HCT116 (cell line): Measurements from ENCODE around the gene VAMP2. TPM values are rescaled to one million over a fixed set of nuclear protein-coding genes. Genes with fewer than 3 reads are reported as not detected.

Experiments
- ATAC-seq: fragments of 200-7000 bp; cut with Tn5 transposase; 2 replicates; pipeline ENCODE4 v1.9.1; 2020; ENCODE audit warnings: mild to moderate bottlenecking, moderate library complexity
- BruUV-seq: library from RNA; stranded (reverse); fragments of 400-500 nt; replicated peaks from 2 replicates; lab custom pipeline; 2021; lab: Mats Ljungman, UMichigan
- CTCF ChIA-PET: fragments of 300-600 bp; sonication (Branson Sonifier 250); formaldehyde crosslinking; loops from one replicate; lab custom pipeline; 2021; ENCODE audit warnings: antibody characterized with exemption; lab: Charles Lee
- POLR2A ChIA-PET: fragments of 300-600, 350-600 bp; sonication (Branson Sonifier 250); formaldehyde crosslinking; loops from one replicate; lab custom pipeline; 2021; ENCODE audit warnings: antibody characterized with exemption; lab: Charles Lee
- RAD21 ChIA-PET, 2 experiments: fragments of 300-600 bp; sonication (Branson Sonifier 250); formaldehyde crosslinking; loops; one replicate each; lab custom pipeline; 2023; ENCODE audit warnings: low total read pairs in 2 of 2; ENCODE audit not compliant: uncharacterized antibody in 2 of 2, unreplicated experiment in 2 of 2, low non-redundant PET in 1 of 2; lab: Charles Lee
- DNase-seq: peaks from one replicate; pipeline ENCODE4 v3.0.0-alpha.2; 2010; ENCODE audit warnings: low read depth, low spot score
- H2AFZ ChIP-seq: fragments of 200-600 bp; shearing (Covaris generic), sonication (generic); 2 replicates; pipeline ENCODE4 v1.6.1; 2017; ENCODE audit warnings: low read depth, mixed run types, mixed read lengths, antibody characterized with exemption, low read length; ENCODE audit not compliant: poor library complexity, severe bottlenecking
- H3K27ac ChIP-seq: 2 replicates; pipeline ENCODE4 v1.5.1; 2012; ENCODE audit warnings: low read depth, low read length
- H3K27me3 ChIP-seq: fragments of 200-600 bp; sonication (generic); 2 replicates; pipeline ENCODE4 v1.6.1; 2016; ENCODE audit warnings: mixed run types, low read length, mixed read lengths; ENCODE audit not compliant: insufficient read depth
- H3K36me3 ChIP-seq, 2 experiments: fragments of 200-500 bp in 1 of 2; fragments of 200-600 bp in 1 of 2; sonication (Bioruptor generic) in 1 of 2; sonication (generic) in 1 of 2; 2 replicates each; pipeline versions ENCODE4 v1.5.1 to v1.6.1; 2014 to 2016; ENCODE audit warnings: low read length in 2 of 2, inconsistent platforms in 1 of 2, mixed read lengths in 1 of 2, mixed run types in 1 of 2; ENCODE audit not compliant: insufficient read depth in 2 of 2, control insufficient read depth in 1 of 2
- H3K4me1 ChIP-seq, 2 experiments: fragments of 200-600 bp in 1 of 2; sonication (generic) in 1 of 2; 2 replicates each; pipeline versions ENCODE4 v1.5.1 to v1.6.1; 2012 to 2017; ENCODE audit warnings: low read length in 2 of 2, inconsistent platforms in 1 of 2, mild to moderate bottlenecking in 1 of 2, mixed read lengths in 1 of 2, mixed run types in 1 of 2, moderate library complexity in 1 of 2; ENCODE audit not compliant: insufficient read depth in 2 of 2, control insufficient read depth in 1 of 2
- H3K4me2 ChIP-seq: fragments of 200-600 bp; sonication (generic); 2 replicates; pipeline ENCODE4 v1.6.1; 2017; ENCODE audit warnings: mixed run types, low read length, mixed read lengths
- H3K4me3 ChIP-seq, 2 experiments: fragments of 200-600 bp in 1 of 2; sonication (generic) in 1 of 2; replicated peaks in 1 of 2; 2 replicates each; pipeline ENCODE4 v1.5.1; 2011 to 2016; ENCODE audit warnings: low read length in 2 of 2, control low read depth in 1 of 2, low read depth in 1 of 2, mild to moderate bottlenecking in 1 of 2, mixed read lengths in 1 of 2, mixed run types in 1 of 2
- H3K79me2 ChIP-seq: fragments of 200-600 bp; sonication (generic); 2 replicates; pipeline ENCODE4 v1.6.1; 2017; ENCODE audit warnings: mild to moderate bottlenecking, mixed run types, low read length, moderate library complexity, mixed read lengths; ENCODE audit not compliant: insufficient read depth
- H3K9ac ChIP-seq: fragments of 200-600 bp; sonication (generic); 2 replicates; pipeline ENCODE4 v1.6.1; 2016; ENCODE audit warnings: low read length, mixed read lengths
- H3K9me2 ChIP-seq: fragments of 200-600 bp; sonication (generic), shearing (Covaris generic); 2 replicates; pipeline ENCODE4 v1.6.1; 2017; ENCODE audit warnings: mixed run types, mild to moderate bottlenecking, moderate library complexity; ENCODE audit not compliant: insufficient read depth
- H3K9me3 ChIP-seq, 2 experiments: fragments of 200-500 bp in 1 of 2; fragments of 200-600 bp in 1 of 2; sonication (Bioruptor generic) in 1 of 2; sonication (generic) in 1 of 2; 2 replicates each; pipeline ENCODE4 v1.6.1; 2014 to 2017; ENCODE audit warnings: low read length in 2 of 2, mixed read lengths in 2 of 2, inconsistent platforms in 1 of 2, low read depth in 1 of 2, mild to moderate bottlenecking in 1 of 2, mixed run types in 1 of 2, moderate library complexity in 1 of 2; ENCODE audit not compliant: control insufficient read depth in 1 of 2, insufficient read depth in 1 of 2
- H4K20me1 ChIP-seq: fragments of 200-600 bp; sonication (generic), shearing (Covaris generic); 2 replicates; pipeline ENCODE4 v1.6.1; 2017; ENCODE audit warnings: mixed run types, mild to moderate bottlenecking, moderate library complexity; ENCODE audit not compliant: insufficient read depth
- FOSL1 ChIP-seq: IDR thresholded peaks from 2 replicates; pipeline ENCODE4 v1.6.1; 2012; ENCODE audit warnings: low read depth
- RAD21 ChIP-seq: IDR thresholded peaks from 2 replicates; pipeline ENCODE4 v1.6.1; 2012; ENCODE audit warnings: low read depth, mild to moderate bottlenecking
- SIN3A ChIP-seq: IDR thresholded peaks from 2 replicates; pipeline ENCODE4 v1.6.1; 2012; ENCODE audit warnings: low read depth
- SP1 ChIP-seq: IDR thresholded peaks from 2 replicates; pipeline ENCODE4 v1.6.1; 2012; ENCODE audit warnings: low read depth
- TCF7L2 ChIP-seq: IDR thresholded peaks from 2 replicates; pipeline ENCODE4 v1.7.0; 2011; ENCODE audit warnings: borderline replicate concordance, inconsistent platforms; ENCODE audit not compliant: insufficient read depth, insufficient read length; ENCODE audit errors: extremely low read depth
- ZFX ChIP-seq: fragments of 450-650 bp; IDR thresholded peaks from 2 replicates; pipeline ENCODE4 v1.6.1; 2017
- intact Hi-C: fragments of 100-400 bp; cut with micrococcal nuclease; formaldehyde crosslinking; loops from 2 replicates; pipeline ENCODE4 v1.10.0; 2022
- total RNA-seq: library from RNA; stranded (reverse); gene quantifications from one replicate; pipeline ENCODE4 v1.2.1, GENCODE V29; 2021; ENCODE audit not compliant: unreplicated experiment
- TF ChIP-seq, protein P1 (sequence below), 3 experiments: fragments of 200-600 bp in 1 of 3; sonication (generic) in 1 of 3; IDR thresholded peaks in 2 of 3; conservative IDR thresholded peaks in 1 of 3; 2 replicates each; pipeline ENCODE4 v1.5.1; 2012 to 2017; ENCODE audit warnings: low read depth in 2 of 3, low read length in 2 of 3, antibody characterized with exemption in 1 of 3, borderline replicate concordance in 1 of 3, control low read depth in 1 of 3, mild to moderate bottlenecking in 1 of 3, mixed read lengths in 1 of 3, mixed run types in 1 of 3, moderate library complexity in 1 of 3; ENCODE audit not compliant: insufficient read depth in 1 of 3
- TF ChIP-seq, protein P2 (sequence below): IDR thresholded peaks from 2 replicates; pipeline ENCODE4 v1.6.1; 2012

Gene VAMP2
- total RNA-seq, 1 experiment from 2014 or later: 35.9 TPM

DNA sequence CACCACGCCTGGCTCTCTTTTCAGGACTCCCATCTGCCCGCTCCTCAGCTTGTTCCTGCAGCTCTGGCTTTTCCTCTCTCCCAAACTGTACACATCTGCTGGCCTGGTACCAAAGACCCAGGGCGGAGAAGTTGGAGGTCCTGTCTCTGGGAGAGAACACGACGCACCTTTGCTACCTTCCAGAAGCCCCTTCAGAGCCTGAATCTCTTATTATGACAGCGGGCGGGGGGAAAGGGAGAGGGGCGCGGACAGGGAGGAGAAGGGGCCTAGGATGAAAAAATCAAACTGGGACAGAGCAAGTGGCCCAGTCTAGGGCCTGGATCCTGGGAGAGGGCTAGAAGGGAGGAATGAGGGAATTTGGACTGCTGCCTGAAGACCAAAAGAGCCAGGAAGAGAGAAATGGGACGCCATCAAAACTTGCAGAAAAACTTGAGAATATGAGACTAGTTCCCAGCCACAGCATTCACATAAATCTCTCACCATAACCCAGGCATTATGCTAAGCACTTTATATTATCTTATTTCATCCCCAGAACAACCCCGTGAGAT, 8.1 kb downstream of the VAMP2 start:
- H3K4me2 ChIP-seq: peak overlapping the region; percentile 100
- peak overlapping the region; percentile 77 for H3K27ac ChIP-seq
- RAD21 ChIA-PET: no interaction called here
- POLR2A ChIA-PET: interaction anchor here (1.0 to 9.4 kb wide), 6 partner anchors 15 to 56 kb away, joined by 3 to 95 read pairs (median 4); partner anchors contain the start of genes ALOXE3 and AURKB
- H3K79me2 ChIP-seq: peaks cover 62% of the 10 kb centered on the region
- H3K9ac ChIP-seq: peak overlapping the region; percentile 99
- H3K27me3 ChIP-seq: no peaks in the 10 kb centered on the region
- no TSS peak for BruUV-seq
- no peak for TF ChIP-seq FOSL1
- TF ChIP-seq ZFX: no peak
- no peak for TF ChIP-seq TCF7L2
- TF ChIP-seq SIN3A: no peak
- TF ChIP-seq, protein P1, sequence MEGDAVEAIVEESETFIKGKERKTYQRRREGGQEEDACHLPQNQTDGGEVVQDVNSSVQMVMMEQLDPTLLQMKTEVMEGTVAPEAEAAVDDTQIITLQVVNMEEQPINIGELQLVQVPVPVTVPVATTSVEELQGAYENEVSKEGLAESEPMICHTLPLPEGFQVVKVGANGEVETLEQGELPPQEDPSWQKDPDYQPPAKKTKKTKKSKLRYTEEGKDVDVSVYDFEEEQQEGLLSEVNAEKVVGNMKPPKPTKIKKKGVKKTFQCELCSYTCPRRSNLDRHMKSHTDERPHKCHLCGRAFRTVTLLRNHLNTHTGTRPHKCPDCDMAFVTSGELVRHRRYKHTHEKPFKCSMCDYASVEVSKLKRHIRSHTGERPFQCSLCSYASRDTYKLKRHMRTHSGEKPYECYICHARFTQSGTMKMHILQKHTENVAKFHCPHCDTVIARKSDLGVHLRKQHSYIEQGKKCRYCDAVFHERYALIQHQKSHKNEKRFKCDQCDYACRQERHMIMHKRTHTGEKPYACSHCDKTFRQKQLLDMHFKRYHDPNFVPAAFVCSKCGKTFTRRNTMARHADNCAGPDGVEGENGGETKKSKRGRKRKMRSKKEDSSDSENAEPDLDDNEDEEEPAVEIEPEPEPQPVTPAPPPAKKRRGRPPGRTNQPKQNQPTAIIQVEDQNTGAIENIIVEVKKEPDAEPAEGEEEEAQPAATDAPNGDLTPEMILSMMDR (IDR thresholded peaks at IDR 0.05 in 2 of 3, conservative IDR thresholded peaks at IDR 0.05 in 1 of 3; ENCODE audit: borderline replicate concordance in 1 of 3, insufficient read depth in 1 of 3, low read depth in 2 of 3, low read length in 2 of 3): no peak
- no peak for TF ChIP-seq RAD21
- no peak for TF ChIP-seq SP1
- TF ChIP-seq, protein P2, sequence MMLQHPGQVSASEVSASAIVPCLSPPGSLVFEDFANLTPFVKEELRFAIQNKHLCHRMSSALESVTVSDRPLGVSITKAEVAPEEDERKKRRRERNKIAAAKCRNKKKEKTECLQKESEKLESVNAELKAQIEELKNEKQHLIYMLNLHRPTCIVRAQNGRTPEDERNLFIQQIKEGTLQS: no peak
- TF ChIP-seq, all 23 proteins: peak for 0
- Histone ChIP-seq H4K20me1 (no peaks in the 10 kb centered on the region), H3K4me3 (peak overlapping the region; percentile 87 to 95), H2AFZ (no peak overlapping the region), H3K36me3 (peaks cover 5 to 16% of the 10 kb centered on the region in 2 experiments; a peak in 3 of 4 replicates), H3K9me2 (no peaks in the 10 kb centered on the region), H3K9me3 (no peaks in the 10 kb centered on the region), H3K4me1 (peaks cover 45 to 87% of the 10 kb centered on the region in 2 experiments)
- DNase-seq: no peak
- intact Hi-C loops: no loop called here
- CTCF ChIA-PET: interaction anchor here (1.4 to 1.6 kb wide), 2 partner anchors 35 to 61 kb away, joined by 4 read pairs; no protein-coding TSS in a partner anchor
- ATAC-seq: no peak
